ENCODE measurements around the gene KLHL2. TPM values are rescaled to one million over a fixed set of nuclear protein-coding genes. Genes with fewer than 3 reads are reported as not detected.
A peak's percentile ranks its signal among the peaks of the same experiment; 100 is the strongest.

KLHL2 gene
- total and polyA plus RNA-seq, 9 of the 15 experiments (the other 6 are each of a cell fraction or from before 2014, with no cell fraction given), result 2.5 to 11.3 (median 6.1) TPM

DNA sequence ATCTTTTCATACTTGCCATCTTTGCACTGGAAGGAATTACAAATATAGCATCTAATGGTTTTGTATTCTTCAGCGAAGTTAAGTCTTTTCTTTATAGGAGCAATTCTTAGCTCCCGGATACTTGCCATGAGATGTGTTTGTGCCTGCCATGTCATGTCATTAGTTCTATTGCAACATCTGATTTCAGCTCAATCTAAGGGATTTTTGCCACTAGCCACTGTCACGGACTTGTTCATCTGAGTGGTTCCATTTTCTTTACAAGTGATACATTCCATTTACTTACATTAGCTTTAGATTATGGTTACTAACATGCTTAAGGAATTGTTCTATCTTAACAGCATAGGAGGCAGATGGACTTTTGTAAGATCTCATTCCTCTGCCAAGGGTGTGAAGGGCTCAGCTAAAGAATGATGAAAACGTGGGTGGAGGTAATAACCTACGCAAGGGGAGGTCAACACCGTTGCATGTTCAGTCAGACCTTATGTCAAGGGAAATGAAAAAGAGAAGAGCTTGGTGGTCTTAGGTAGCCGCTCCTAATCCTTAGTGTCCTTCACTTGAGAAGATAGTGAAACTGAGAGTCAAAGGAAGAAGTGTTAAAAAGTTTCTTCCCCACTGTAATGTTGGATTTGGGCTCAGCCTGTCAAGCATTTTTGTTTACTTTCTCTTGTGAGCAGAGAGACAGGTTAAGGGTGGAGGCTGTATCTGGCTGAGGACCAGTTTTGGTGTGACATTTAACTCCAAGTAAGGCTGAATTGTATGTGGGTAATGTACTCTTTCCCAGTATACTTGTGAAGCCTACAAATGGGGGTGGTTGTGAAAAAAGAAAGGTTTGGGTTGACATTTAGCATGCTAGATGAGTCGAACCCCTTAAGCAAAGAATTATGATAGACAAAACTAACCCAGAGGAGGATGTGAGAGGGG lies 3.6 kb upstream of the KLHL2 start (continued):
- TF ChIP-seq HMGXB4 (CRISPR knock-in tag; IDR thresholded peaks at IDR 0.05), result no peak
- no peak for TF ChIP-seq ARID2 (IDR thresholded peaks at IDR 0.05)
- TF ChIP-seq, protein P1, sequence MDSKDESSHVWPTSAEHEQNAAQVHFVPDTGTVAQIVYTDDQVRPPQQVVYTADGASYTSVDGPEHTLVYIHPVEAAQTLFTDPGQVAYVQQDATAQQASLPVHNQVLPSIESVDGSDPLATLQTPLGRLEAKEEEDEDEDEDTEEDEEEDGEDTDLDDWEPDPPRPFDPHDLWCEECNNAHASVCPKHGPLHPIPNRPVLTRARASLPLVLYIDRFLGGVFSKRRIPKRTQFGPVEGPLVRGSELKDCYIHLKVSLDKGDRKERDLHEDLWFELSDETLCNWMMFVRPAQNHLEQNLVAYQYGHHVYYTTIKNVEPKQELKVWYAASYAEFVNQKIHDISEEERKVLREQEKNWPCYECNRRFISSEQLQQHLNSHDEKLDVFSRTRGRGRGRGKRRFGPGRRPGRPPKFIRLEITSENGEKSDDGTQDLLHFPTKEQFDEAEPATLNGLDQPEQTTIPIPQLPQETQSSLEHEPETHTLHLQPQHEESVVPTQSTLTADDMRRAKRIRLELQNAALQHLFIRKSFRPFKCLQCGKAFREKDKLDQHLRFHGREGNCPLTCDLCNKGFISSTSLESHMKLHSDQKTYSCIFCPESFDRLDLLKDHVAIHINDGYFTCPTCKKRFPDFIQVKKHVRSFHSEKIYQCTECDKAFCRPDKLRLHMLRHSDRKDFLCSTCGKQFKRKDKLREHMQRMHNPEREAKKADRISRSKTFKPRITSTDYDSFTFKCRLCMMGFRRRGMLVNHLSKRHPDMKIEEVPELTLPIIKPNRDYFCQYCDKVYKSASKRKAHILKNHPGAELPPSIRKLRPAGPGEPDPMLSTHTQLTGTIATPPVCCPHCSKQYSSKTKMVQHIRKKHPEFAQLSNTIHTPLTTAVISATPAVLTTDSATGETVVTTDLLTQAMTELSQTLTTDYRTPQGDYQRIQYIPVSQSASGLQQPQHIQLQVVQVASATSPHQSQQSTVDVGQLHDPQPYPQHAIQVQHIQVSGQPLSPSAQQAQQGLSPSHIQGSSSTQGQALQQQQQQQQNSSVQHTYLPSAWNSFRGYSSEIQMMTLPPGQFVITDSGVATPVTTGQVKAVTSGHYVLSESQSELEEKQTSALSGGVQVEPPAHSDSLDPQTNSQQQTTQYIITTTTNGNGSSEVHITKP (IDR thresholded peaks at IDR 0.05; ENCODE audit: partially characterized antibody), result peak; percentile 95
- 0 out of 4 replicates have a peak, but pooled peaks of 1 of the 2 experiments have one; percentile 35 for TF ChIP-seq FOXK2 (conservative IDR thresholded peaks at IDR 0.05 in 1 of 2, IDR thresholded peaks at IDR 0.05 in 1 of 2; ENCODE audit: low read depth in 2 of 2)
- TF ChIP-seq HMBOX1 (IDR thresholded peaks at IDR 0.05), result no peak
- no peak for TF ChIP-seq ESRRB (CRISPR knock-in tag; IDR thresholded peaks at IDR 0.05; ENCODE audit: borderline replicate concordance)
- no peak for TF ChIP-seq CREB3L1 (IDR thresholded peaks at IDR 0.05; ENCODE audit: borderline replicate concordance, low read depth)
- TF ChIP-seq, protein P2, sequence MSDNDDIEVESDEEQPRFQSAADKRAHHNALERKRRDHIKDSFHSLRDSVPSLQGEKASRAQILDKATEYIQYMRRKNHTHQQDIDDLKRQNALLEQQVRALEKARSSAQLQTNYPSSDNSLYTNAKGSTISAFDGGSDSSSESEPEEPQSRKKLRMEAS (CRISPR knock-in tag; IDR thresholded peaks at IDR 0.05), result no peak
